Measurements from ENCODE around the gene ADAT1. TPM values are rescaled to one million over a fixed set of nuclear protein-coding genes. Genes with fewer than 3 reads are reported as not detected.

The ADAT1 gene
- total RNA-seq, 1 experiment from 2014 or later, result 65.3 TPM

Other genes starting within 250 kb of the ADAT1 start
- 40.6 and 41.9 TPM in 2 replicates for gene CFDP1, start 189.8 kb downstream of the ADAT1 start, total RNA-seq (2014; rRNA removed; shearing (Covaris generic))
- 13.1 and 29.1 TPM in 2 replicates for gene TMEM170A, start 158.6 kb downstream of the ADAT1 start, total RNA-seq (2014; rRNA removed; shearing (Covaris generic))
- gene CHST6, start 127.8 kb downstream of the ADAT1 start, total RNA-seq (2014; rRNA removed; shearing (Covaris generic)), result 0.30 and 0.51 TPM in 2 replicates
- 0.30 TPM in 1 of 2 replicates, not detected in the other for gene CHST5, start 87.2 kb downstream of the ADAT1 start, total RNA-seq (2014; rRNA removed; shearing (Covaris generic))
- 7.6 and 7.7 TPM in 2 replicates for gene TMEM231, start 67.0 kb downstream of the ADAT1 start, total RNA-seq (2014; rRNA removed; shearing (Covaris generic))
- gene GABARAPL2, start 56.9 kb downstream of the ADAT1 start, total RNA-seq (2014; rRNA removed; shearing (Covaris generic)), result 15.5 and 26.6 TPM in 2 replicates
- 198 and 234 TPM in 2 replicates for gene KARS1, start 24.4 kb upstream of the ADAT1 start, total RNA-seq (2014; rRNA removed; shearing (Covaris generic))
- gene TERF2IP, start 24.5 kb upstream of the ADAT1 start, total RNA-seq (2014; rRNA removed; shearing (Covaris generic)), result 60.2 and 70.8 TPM in 2 replicates
- not detected in 2 replicates for gene CPHXL2, start 53.7 kb upstream of the ADAT1 start, total RNA-seq (2014; rRNA removed; shearing (Covaris generic))
- gene DUXB, start 78.2 kb upstream of the ADAT1 start, total RNA-seq (2014; rRNA removed; shearing (Covaris generic)), result not detected in 2 replicates
- gene CPHXL, start 103.2 kb upstream of the ADAT1 start, total RNA-seq (2014; rRNA removed; shearing (Covaris generic)), result not detected in 2 replicates

Measured in Daoy (cell line).